HepG2 (cell line): ENCODE measurements around the gene LOC128125822.
A peak's percentile ranks its signal among the peaks of the same experiment; 100 is the strongest.

Experiments
- ADNP ChIP-seq: sonication (generic); formaldehyde crosslinking; IDR thresholded peaks from 2 replicates; pipeline ENCODE4 v1.4.0; 2020; ENCODE audit warnings: missing genetic modification reagents
- AGO1 ChIP-seq: fragments of 200-400 bp; formaldehyde crosslinking; IDR thresholded peaks from 2 replicates; pipeline ENCODE4 v1.6.1; 2017; ENCODE audit warnings: mild to moderate bottlenecking, low read depth, low read length, moderate library complexity; ENCODE audit not compliant: poor library complexity, severe bottlenecking
- AGO2 ChIP-seq: fragments of 200-400 bp; formaldehyde crosslinking; optimal IDR thresholded peaks from 2 replicates; pipeline ENCODE3; 2017; ENCODE audit warnings: mild to moderate bottlenecking, low read depth, low read length, moderate library complexity
- ARID2 ChIP-seq: sonication (generic); formaldehyde crosslinking; IDR thresholded peaks from 2 replicates; pipeline ENCODE4 v1.8.1; 2022; ENCODE audit warnings: mild to moderate bottlenecking, missing genetic modification reagents, borderline replicate concordance
- FUBP1 ChIP-seq: sonication (generic); formaldehyde crosslinking; IDR thresholded peaks from 2 replicates; pipeline ENCODE4 v1.5.1; 2020; ENCODE audit warnings: missing genetic modification reagents, mild to moderate bottlenecking, borderline replicate concordance
- HHEX ChIP-seq: IDR thresholded peaks from 2 replicates; pipeline ENCODE4 v1.6.1; 2016; ENCODE audit warnings: control low read depth
- HNF1A ChIP-seq, 2 experiments: sonication (generic) in 1 of 2; formaldehyde crosslinking in 1 of 2; IDR thresholded peaks; 2 replicates each; pipeline versions ENCODE4 v1.4.0 to v1.6.1; 2016 to 2020; ENCODE audit warnings: borderline replicate concordance in 1 of 2, low read depth in 1 of 2, mild to moderate bottlenecking in 1 of 2, missing genetic modification reagents in 1 of 2
- HNF1B ChIP-seq: sonication (generic); formaldehyde crosslinking; IDR thresholded peaks from 2 replicates; pipeline ENCODE4 v1.5.1; 2020; ENCODE audit warnings: mild to moderate bottlenecking, moderate library complexity, missing genetic modification reagents
- KDM6A ChIP-seq: IDR thresholded peaks from 2 replicates; pipeline ENCODE4 v1.6.1; 2016; ENCODE audit warnings: low read depth
- MTA3 ChIP-seq: sonication (generic); formaldehyde crosslinking; IDR thresholded peaks from 2 replicates; pipeline ENCODE4 v1.4.0; 2020; ENCODE audit warnings: missing genetic modification reagents
- NCOA5 ChIP-seq: sonication (generic); formaldehyde crosslinking; IDR thresholded peaks from 2 replicates; pipeline ENCODE4 v1.4.0; 2020; ENCODE audit warnings: missing genetic modification reagents
- SP5 ChIP-seq: IDR thresholded peaks from 2 replicates; pipeline ENCODE4 v1.6.1; 2016; ENCODE audit warnings: low read depth, borderline replicate concordance
- ZBTB43 ChIP-seq: sonication (generic); formaldehyde crosslinking; conservative IDR thresholded peaks from 2 replicates; pipeline ENCODE4 v1.4.0; 2020; ENCODE audit warnings: missing genetic modification reagents
- ZNF10 ChIP-seq: sonication (generic); formaldehyde crosslinking; IDR thresholded peaks from 2 replicates; pipeline ENCODE4 v1.4.0; 2020; ENCODE audit warnings: mild to moderate bottlenecking, low read depth, missing genetic modification reagents, borderline replicate concordance
- ZNF160 ChIP-seq: sonication (generic); formaldehyde crosslinking; IDR thresholded peaks from 2 replicates; pipeline ENCODE4 v1.8.0; 2022; ENCODE audit warnings: mild to moderate bottlenecking, inconsistent platforms, missing genetic modification reagents
- ZNF232 ChIP-seq: sonication (generic); formaldehyde crosslinking; IDR thresholded peaks from 2 replicates; pipeline ENCODE4 v1.4.0; 2020; ENCODE audit warnings: missing genetic modification reagents, borderline replicate concordance
- ZNF263 ChIP-seq: sonication (generic); formaldehyde crosslinking; IDR thresholded peaks from 2 replicates; pipeline ENCODE4 v1.4.0; 2020; ENCODE audit warnings: missing genetic modification reagents
- ZNF329 ChIP-seq: sonication (generic); formaldehyde crosslinking; IDR thresholded peaks from 2 replicates; pipeline ENCODE4 v1.9.0; 2021; ENCODE audit warnings: low read depth, mild to moderate bottlenecking, missing genetic modification reagents
- ZNF33A ChIP-seq: sonication (generic); formaldehyde crosslinking; IDR thresholded peaks from 2 replicates; pipeline ENCODE4 v1.5.1; 2020; ENCODE audit warnings: missing genetic modification reagents, mild to moderate bottlenecking, moderate library complexity, borderline replicate concordance
- ZNF792 ChIP-seq: IDR thresholded peaks from 2 replicates; pipeline ENCODE4 v1.6.1; 2016

The LOC128125822 gene

GRCh38 chr6:63573076-63573898, 1.0 kb downstream of the LOC128125822 start (continued):
- TF ChIP-seq ZNF10 (CRISPR knock-in tag) (no peak), AGO2 (peak; percentile 100), AGO1 (peak; percentile 99), HNF1A (IDR thresholded peaks at IDR 0.05; ENCODE audit: low read depth) (0 out of 2 replicates have a peak, but pooled peaks have one; percentile 51), HNF1A (CRISPR knock-in tag; IDR thresholded peaks at IDR 0.05; ENCODE audit: borderline replicate concordance) (no peak; the same call in 1 of the 2 replicates), ZNF33A (peak; percentile 73; the same call in 1 of the 2 replicates), HNF1B (CRISPR knock-in tag) (peak; percentile 82; the same call in 1 of the 2 replicates), SP5 (CRISPR knock-in tag) (peak; percentile 87), MTA3 (CRISPR knock-in tag) (no peak), ZNF792 (CRISPR knock-in tag) (peak; percentile 60), NCOA5 (CRISPR knock-in tag) (no peak), ZNF263 (CRISPR knock-in tag) (peak; percentile 49), ZNF232 (CRISPR knock-in tag) (0 out of 2 replicates have a peak, but pooled peaks have one; percentile 82), ZNF160 (CRISPR knock-in tag) (peak; percentile 52; the same call in 1 of the 2 replicates), ZBTB43 (CRISPR knock-in tag) (peak; percentile 79; the same call in 1 of the 2 replicates), FUBP1 (CRISPR knock-in tag) (no peak), HHEX (no peak), KDM6A (no peak), ARID2 (0 out of 2 replicates have a peak, but pooled peaks have one; percentile 52), ADNP (no peak), ZNF329 (CRISPR knock-in tag) (peak; percentile 91)
